ENCODE measurements around the gene CCDC182. TPM values are rescaled to one million over a fixed set of nuclear protein-coding genes. Genes with fewer than 3 reads are reported as not detected.

Gene CCDC182
- total RNA-seq, 1 donor from 2014 or later: not detected

DNA sequence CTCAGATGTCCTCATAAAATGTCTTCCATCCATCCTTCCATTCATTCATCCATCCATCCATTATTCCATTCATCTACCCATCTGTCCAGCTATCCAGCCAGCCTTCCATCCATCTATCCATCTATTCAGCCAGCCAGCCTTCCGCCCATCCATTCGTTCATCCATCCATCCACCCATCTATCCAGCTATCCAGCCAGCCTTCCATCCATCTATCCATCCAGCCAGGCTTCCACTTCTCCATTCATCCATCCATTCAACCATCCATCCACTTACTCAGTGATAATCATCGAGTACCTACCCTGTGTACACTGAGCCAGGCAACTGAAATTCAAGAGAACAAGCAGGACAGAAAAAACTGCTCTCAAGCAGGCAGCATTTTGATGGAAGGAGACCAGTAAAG lies 4.6 kb upstream of the CCDC182 start:
- Mint-ChIP-seq H3K27ac (ENCODE audit: unreplicated experiment) (no peak overlapping the region), H3K27me3 (ENCODE audit: low read depth, unreplicated experiment) (peaks cover 37% of the 10 kb centered on the region), H3K9me3 (ENCODE audit: unreplicated experiment) (no peaks in the 10 kb centered on the region), H3K36me3 (ENCODE audit: low read depth, unreplicated experiment) (no peaks in the 10 kb centered on the region), H3K4me3 (ENCODE audit: unreplicated experiment) (no peak overlapping the region), H3K4me1 (ENCODE audit: low read depth, unreplicated experiment) (peaks cover 3% of the 10 kb centered on the region)
- H3K27ac ChIP-seq (ENCODE audit: low read depth, low read length): no peak overlapping the region
- H3K9me3 ChIP-seq (ENCODE audit: insufficient read depth, low read depth, low read length): no peaks in the 10 kb centered on the region
- H3K4me3 ChIP-seq (ENCODE audit: insufficient read depth, low read depth, low read length): no peak overlapping the region
- no peaks in the 10 kb centered on the region for H3K4me1 ChIP-seq (ENCODE audit: insufficient read depth, low read length)
- H2AFZ ChIP-seq (ENCODE audit: low read depth, low read length): no peak overlapping the region
- TF ChIP-seq, protein P1, sequence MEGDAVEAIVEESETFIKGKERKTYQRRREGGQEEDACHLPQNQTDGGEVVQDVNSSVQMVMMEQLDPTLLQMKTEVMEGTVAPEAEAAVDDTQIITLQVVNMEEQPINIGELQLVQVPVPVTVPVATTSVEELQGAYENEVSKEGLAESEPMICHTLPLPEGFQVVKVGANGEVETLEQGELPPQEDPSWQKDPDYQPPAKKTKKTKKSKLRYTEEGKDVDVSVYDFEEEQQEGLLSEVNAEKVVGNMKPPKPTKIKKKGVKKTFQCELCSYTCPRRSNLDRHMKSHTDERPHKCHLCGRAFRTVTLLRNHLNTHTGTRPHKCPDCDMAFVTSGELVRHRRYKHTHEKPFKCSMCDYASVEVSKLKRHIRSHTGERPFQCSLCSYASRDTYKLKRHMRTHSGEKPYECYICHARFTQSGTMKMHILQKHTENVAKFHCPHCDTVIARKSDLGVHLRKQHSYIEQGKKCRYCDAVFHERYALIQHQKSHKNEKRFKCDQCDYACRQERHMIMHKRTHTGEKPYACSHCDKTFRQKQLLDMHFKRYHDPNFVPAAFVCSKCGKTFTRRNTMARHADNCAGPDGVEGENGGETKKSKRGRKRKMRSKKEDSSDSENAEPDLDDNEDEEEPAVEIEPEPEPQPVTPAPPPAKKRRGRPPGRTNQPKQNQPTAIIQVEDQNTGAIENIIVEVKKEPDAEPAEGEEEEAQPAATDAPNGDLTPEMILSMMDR (IDR thresholded peaks at IDR 0.05; ENCODE audit: insufficient read depth, low read depth, low read length): no peak
- no peak for TF ChIP-seq EZH2 (IDR thresholded peaks at IDR 0.05; ENCODE audit: insufficient read depth, low read length)
- DNase-seq (ENCODE audit: low read depth): no peak
- H3K9ac ChIP-seq (ENCODE audit: low read length): no peak overlapping the region
- H3K79me2 ChIP-seq (ENCODE audit: insufficient read depth, low read length): no peaks in the 10 kb centered on the region
- FAIRE-seq: no peak
- H3K4me2 ChIP-seq (ENCODE audit: low read length): no peak overlapping the region
- no peaks in the 10 kb centered on the region for H4K20me1 ChIP-seq (ENCODE audit: insufficient read depth, low read length)
- no peaks in the 10 kb centered on the region for H3K36me3 ChIP-seq (ENCODE audit: insufficient read depth, low read length)
- peaks cover 20% of the 10 kb centered on the region for H3K27me3 ChIP-seq (ENCODE audit: insufficient read depth, low read length)

DNA sequence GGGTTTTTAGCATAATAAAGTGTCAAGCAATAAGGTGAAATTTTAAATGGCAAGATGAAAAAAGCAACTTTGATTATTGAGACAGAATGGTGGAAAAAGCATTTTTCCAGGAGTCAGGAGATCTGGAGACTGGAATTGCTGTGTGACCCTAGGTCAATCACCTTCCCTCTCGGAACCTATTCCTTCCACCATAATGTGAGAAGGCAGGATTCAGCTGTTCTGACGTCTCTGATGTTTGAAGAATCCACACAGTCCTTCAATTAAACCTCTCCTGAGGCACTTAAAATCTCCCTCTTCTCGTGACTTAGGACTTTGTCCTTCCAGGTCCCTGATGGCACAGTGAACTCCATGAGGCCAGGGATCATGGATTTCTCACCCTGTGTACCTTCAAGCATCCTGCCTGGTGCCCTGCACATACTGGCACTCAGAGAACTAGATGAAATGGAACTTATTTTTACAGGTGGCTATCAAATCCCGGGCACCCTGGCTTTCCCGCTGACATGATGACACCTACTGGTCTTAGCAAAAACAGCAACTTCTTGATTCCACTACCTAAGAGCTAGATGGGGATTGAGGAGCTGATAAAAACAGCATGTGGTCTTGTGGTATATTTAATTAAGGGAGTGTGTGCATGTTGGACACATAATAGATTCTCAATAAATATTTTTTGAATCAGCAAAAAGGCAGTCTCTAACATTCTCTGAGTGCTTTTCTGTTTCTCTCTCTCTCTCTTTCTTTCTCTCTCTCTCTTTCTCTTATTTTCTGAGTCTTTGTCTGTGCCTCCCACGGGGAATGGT lies 2.3 kb upstream of the CCDC182 start:
- H3K27me3 Mint-ChIP-seq (ENCODE audit: low read depth, unreplicated experiment): peaks cover 46% of the 10 kb centered on the region
- Histone ChIP-seq H3K27me3 (ENCODE audit: insufficient read depth, low read length) (peaks cover 29% of the 10 kb centered on the region), H3K27ac (ENCODE audit: low read depth, low read length) (no peak overlapping the region), H3K79me2 (ENCODE audit: insufficient read depth, low read length) (no peaks in the 10 kb centered on the region), H3K4me3 (ENCODE audit: insufficient read depth, low read depth, low read length) (no peak overlapping the region), H3K9me3 (ENCODE audit: insufficient read depth, low read depth, low read length) (no peaks in the 10 kb centered on the region), H3K4me1 (ENCODE audit: insufficient read depth, low read length) (no peaks in the 10 kb centered on the region), H3K9ac (ENCODE audit: low read length) (no peak overlapping the region), H4K20me1 (ENCODE audit: insufficient read depth, low read length) (no peaks in the 10 kb centered on the region), H3K4me2 (ENCODE audit: low read length) (no peak overlapping the region), H2AFZ (ENCODE audit: low read depth, low read length) (no peak overlapping the region), H3K36me3 (ENCODE audit: insufficient read depth, low read length) (no peaks in the 10 kb centered on the region)
- H3K4me1 Mint-ChIP-seq (ENCODE audit: low read depth, unreplicated experiment): peaks cover 3% of the 10 kb centered on the region
- DNase-seq (ENCODE audit: low read depth): peak; percentile 51
- no peak overlapping the region for H3K4me3 Mint-ChIP-seq (ENCODE audit: unreplicated experiment)
- FAIRE-seq: no peak
- peaks cover 2% of the 10 kb centered on the region for H3K9me3 Mint-ChIP-seq (ENCODE audit: unreplicated experiment)
- H3K36me3 Mint-ChIP-seq (ENCODE audit: low read depth, unreplicated experiment): no peaks in the 10 kb centered on the region
- TF ChIP-seq, protein P1 (IDR thresholded peaks at IDR 0.05; ENCODE audit: insufficient read depth, low read depth, low read length): peak; percentile 88
- no peak for TF ChIP-seq EZH2 (IDR thresholded peaks at IDR 0.05; ENCODE audit: insufficient read depth, low read length)
- H3K27ac Mint-ChIP-seq (ENCODE audit: unreplicated experiment): no peak overlapping the region

DNA sequence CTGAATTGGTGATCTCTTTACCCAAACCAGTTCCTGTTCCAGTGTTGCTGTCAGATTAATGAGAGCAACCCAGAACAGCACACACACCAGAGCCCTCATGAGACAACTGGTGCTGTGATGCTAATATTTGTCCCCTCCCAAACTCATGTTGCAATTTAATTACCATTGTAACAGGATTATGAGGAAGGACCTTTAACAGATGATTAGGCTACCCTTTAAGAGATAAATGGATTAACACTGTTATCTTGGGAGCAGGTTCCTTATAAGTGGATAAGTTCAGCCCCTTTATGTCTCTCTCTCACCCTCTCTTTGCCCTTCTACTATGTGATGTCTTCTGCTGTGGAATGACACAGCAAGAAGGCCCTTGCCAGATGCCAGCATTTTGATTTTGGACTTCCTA lies 1.1 kb upstream of the CCDC182 start:
- no peak for TF ChIP-seq EZH2 (IDR thresholded peaks at IDR 0.05; ENCODE audit: insufficient read depth, low read length)
- TF ChIP-seq, protein P1 (IDR thresholded peaks at IDR 0.05; ENCODE audit: insufficient read depth, low read depth, low read length): no peak
- no peak overlapping the region for H3K4me3 Mint-ChIP-seq (ENCODE audit: unreplicated experiment)
- no peak overlapping the region for H3K27ac Mint-ChIP-seq (ENCODE audit: unreplicated experiment)
- no peaks in the 10 kb centered on the region for H4K20me1 ChIP-seq (ENCODE audit: insufficient read depth, low read length)
- no peaks in the 10 kb centered on the region for H3K36me3 ChIP-seq (ENCODE audit: insufficient read depth, low read length)
- no peaks in the 10 kb centered on the region for H3K36me3 Mint-ChIP-seq (ENCODE audit: low read depth, unreplicated experiment)
- no peaks in the 10 kb centered on the region for H3K4me1 Mint-ChIP-seq (ENCODE audit: low read depth, unreplicated experiment)
- H3K4me1 ChIP-seq (ENCODE audit: insufficient read depth, low read length): no peaks in the 10 kb centered on the region
- H3K9me3 ChIP-seq (ENCODE audit: insufficient read depth, low read depth, low read length): no peaks in the 10 kb centered on the region
- DNase-seq (ENCODE audit: low read depth) (no peak), FAIRE-seq (no peak)
- H3K4me3 ChIP-seq (ENCODE audit: insufficient read depth, low read depth, low read length): no peak overlapping the region
- H3K9ac ChIP-seq (ENCODE audit: low read length): no peak overlapping the region
- no peaks in the 10 kb centered on the region for H3K79me2 ChIP-seq (ENCODE audit: insufficient read depth, low read length)
- H2AFZ ChIP-seq (ENCODE audit: low read depth, low read length): no peak overlapping the region
- H3K4me2 ChIP-seq (ENCODE audit: low read length): no peak overlapping the region
- H3K27ac ChIP-seq (ENCODE audit: low read depth, low read length): no peak overlapping the region
- peaks cover 49% of the 10 kb centered on the region for H3K27me3 Mint-ChIP-seq (ENCODE audit: low read depth, unreplicated experiment)
- H3K9me3 Mint-ChIP-seq (ENCODE audit: unreplicated experiment): peaks cover 2% of the 10 kb centered on the region
- H3K27me3 ChIP-seq (ENCODE audit: insufficient read depth, low read length): peaks cover 29% of the 10 kb centered on the region

All from astrocyte (in vitro differentiated cells and primary cell).